CD4-positive, alpha-beta T cell (primary cell): ENCODE measurements around the gene NUAK1. TPM values are rescaled to one million over a fixed set of nuclear protein-coding genes. Genes with fewer than 3 reads are reported as not detected.

Experiments used
- ATAC-seq: fragments of 200-7000 bp; cut with Tn5 transposase; one replicate; pipeline ENCODE4 v1.10.0; 2022; ENCODE audit warnings: mild to moderate bottlenecking; ENCODE audit not compliant: poor library complexity
- CTCF ChIA-PET: fragments of 350-600 bp; sonication (Branson Sonifier 250); formaldehyde crosslinking; loops from one replicate; lab custom pipeline; 2021; ENCODE audit warnings: antibody characterized with exemption, inconsistent platforms; lab: Charles Lee
- POLR2A ChIA-PET: fragments of 350-600 bp; sonication (Branson Sonifier 250); formaldehyde crosslinking; loops from one replicate; lab custom pipeline; 2021; ENCODE audit warnings: antibody characterized with exemption, inconsistent platforms; lab: Charles Lee
- DNase-seq, 14 experiments: peaks; one replicate each; pipeline ENCODE4 v3.0.0-alpha.2; 2013 to 2020; ENCODE audit warnings: mixed read lengths in 2 of 14
- H3K27ac ChIP-seq, 2 donors: one replicate each; pipeline versions ENCODE4 v1.5.1 to v1.7.0; 2013; ENCODE audit warnings: low read length in 2 of 2, low read depth in 1 of 2, mild to moderate bottlenecking in 1 of 2
- H3K27me3 ChIP-seq, 2 experiments: 1 replicate in 1 of 2; 2 replicates in 1 of 2; pipeline versions ENCODE4 v1.6.1 to v1.7.0; 2013; ENCODE audit warnings: low read length in 2 of 2, control low read depth in 1 of 2, mild to moderate bottlenecking in 1 of 2, moderate library complexity in 1 of 2; ENCODE audit not compliant: insufficient read depth in 2 of 2, control insufficient read depth in 1 of 2
- H3K36me3 ChIP-seq: one replicate; pipeline ENCODE4 v1.6.1; 2013; ENCODE audit warnings: low read length, control low read depth; ENCODE audit not compliant: insufficient read depth
- H3K4me1 ChIP-seq: one replicate; pipeline ENCODE4 v1.6.1; 2013; ENCODE audit warnings: low read length, control low read depth; ENCODE audit not compliant: insufficient read depth
- H3K4me3 ChIP-seq: one replicate; pipeline ENCODE4 v1.5.1; 2013; ENCODE audit warnings: mild to moderate bottlenecking, low read length, moderate library complexity
- H3K9me3 ChIP-seq, 2 experiments: 1 replicate in 1 of 2; 2 replicates in 1 of 2; pipeline versions ENCODE4 v1.6.1 to v1.7.0; 2013; ENCODE audit warnings: low read length in 2 of 2, mild to moderate bottlenecking in 2 of 2, control low read depth in 1 of 2, moderate library complexity in 1 of 2; ENCODE audit not compliant: control insufficient read depth in 1 of 2, insufficient read depth in 1 of 2
- H3K27ac Mint-ChIP-seq: one replicate; pipeline ENCODE4 v1.8.0; 2020; ENCODE audit warnings: mixed read lengths
- H3K27me3 Mint-ChIP-seq: one replicate; pipeline ENCODE4 v1.8.0; 2021; ENCODE audit warnings: mixed read lengths
- H3K36me3 Mint-ChIP-seq: one replicate; pipeline ENCODE4 v1.8.0; 2021; ENCODE audit warnings: low read depth, mixed read lengths
- H3K4me1 Mint-ChIP-seq: one replicate; pipeline ENCODE4 v1.8.0; 2021; ENCODE audit warnings: low read depth, mixed read lengths
- H3K4me3 Mint-ChIP-seq: one replicate; pipeline ENCODE4 v1.8.0; 2020; ENCODE audit warnings: mild to moderate bottlenecking, mixed read lengths
- H3K9me3 Mint-ChIP-seq: one replicate; pipeline ENCODE4 v1.8.0; 2020; ENCODE audit warnings: mixed read lengths
- CTCF ChIP-seq: fragments of 200-600 bp; IDR thresholded peaks from one replicate; pipeline ENCODE4 v1.8.0; 2022; ENCODE audit warnings: antibody characterized with exemption, mild to moderate bottlenecking
- intact Hi-C, 2 experiments: fragments of 100-400 bp; cut with DNase I in 1 of 2; cut with micrococcal nuclease in 1 of 2; formaldehyde crosslinking; loops; one replicate each; pipeline versions ENCODE4 v1.15.1 to v1.9.0; 2023 to 2025; cut with DNase I, micrococcal nuclease
- total RNA-seq, 174 experiments: library from RNA in 2 of 174; stranded (reverse) in 2 of 174; gene quantifications; one replicate each; pipeline ENCODE4 v1.2.3 and lab custom pipeline; 2021 to 2026

The NUAK1 gene
- total RNA-seq, 2 experiments from 2014 or later: 0.16 TPM; not detected in 1

- ATAC-seq (no peak), DNase-seq (no peak)
- POLR2A ChIA-PET: no interaction called here
- no peaks in the 10 kb centered on the region for H3K4me1 Mint-ChIP-seq
- CTCF ChIA-PET: no interaction called here
- no peak overlapping the region for H3K27ac ChIP-seq
- H3K4me3 ChIP-seq: no peak overlapping the region
- H3K27me3 ChIP-seq: peaks cover 0 to 7% of the 10 kb centered on the region in 2 experiments
- peaks cover 28% of the 10 kb centered on the region for H3K27me3 Mint-ChIP-seq
- no peak overlapping the region for H3K27ac Mint-ChIP-seq
- no peak for TF ChIP-seq CTCF
- H3K9me3 ChIP-seq: no peaks in the 10 kb centered on the region
- H3K36me3 ChIP-seq: no peaks in the 10 kb centered on the region
- H3K9me3 Mint-ChIP-seq: no peaks in the 10 kb centered on the region
- H3K4me1 ChIP-seq: no peaks in the 10 kb centered on the region
- H3K36me3 Mint-ChIP-seq: no peaks in the 10 kb centered on the region
- intact Hi-C loops: no loop called here
- no peak overlapping the region for H3K4me3 Mint-ChIP-seq
These were observed 89.2 kb downstream of the NUAK1 start for GRCh38 chr12:106049546-106049945.

GRCh38 chr12:106049105-106049504 lies 89.6 kb downstream of the NUAK1 start:
- no peaks in the 10 kb centered on the region for H3K4me1 Mint-ChIP-seq
- ATAC-seq: no peak

GRCh38 chr12:106048676-106049075 lies 90.1 kb downstream of the NUAK1 start:
- Histone ChIP-seq H3K36me3 (no peaks in the 10 kb centered on the region), H3K27ac (no peak overlapping the region), H3K9me3 (no peaks in the 10 kb centered on the region), H3K27me3 (peaks cover 0 to 7% of the 10 kb centered on the region in 2 experiments), H3K4me1 (no peaks in the 10 kb centered on the region), H3K4me3 (no peak overlapping the region)
- POLR2A ChIA-PET: no interaction called here
- no peak for ATAC-seq
- no peaks in the 10 kb centered on the region for H3K9me3 Mint-ChIP-seq
- no peak for DNase-seq
- no peaks in the 10 kb centered on the region for H3K4me1 Mint-ChIP-seq
- intact Hi-C loops: no loop called here
- TF ChIP-seq CTCF: no peak
- CTCF ChIA-PET: no interaction called here
- H3K27me3 Mint-ChIP-seq: peaks cover 28% of the 10 kb centered on the region
- H3K27ac Mint-ChIP-seq: no peak overlapping the region
- no peaks in the 10 kb centered on the region for H3K36me3 Mint-ChIP-seq
- no peak overlapping the region for H3K4me3 Mint-ChIP-seq

More at GRCh38 chr12:106049105-106049504, 89.6 kb downstream of the NUAK1 start:
- POLR2A ChIA-PET: no interaction called here
- Mint-ChIP-seq H3K27me3 (peaks cover 28% of the 10 kb centered on the region), H3K4me3 (no peak overlapping the region), H3K27ac (no peak overlapping the region), H3K36me3 (no peaks in the 10 kb centered on the region), H3K9me3 (no peaks in the 10 kb centered on the region)
- Histone ChIP-seq H3K27ac (no peak overlapping the region), H3K4me3 (no peak overlapping the region), H3K36me3 (no peaks in the 10 kb centered on the region), H3K27me3 (peaks cover 0 to 7% of the 10 kb centered on the region in 2 experiments), H3K4me1 (no peaks in the 10 kb centered on the region), H3K9me3 (no peaks in the 10 kb centered on the region)
- CTCF ChIA-PET: no interaction called here
- no peak for TF ChIP-seq CTCF
- intact Hi-C loops: no loop called here
- DNase-seq: no peak
